Measurements from ENCODE around the gene SIK2.
A peak's percentile ranks its signal among the peaks of the same experiment; 100 is the strongest.
"Not testable (repeated sequence)": the region's sequence is repeated elsewhere in the genome, so short reads cannot be mapped to it uniquely, and the experiment has no call there.

The SIK2 gene

DNA sequence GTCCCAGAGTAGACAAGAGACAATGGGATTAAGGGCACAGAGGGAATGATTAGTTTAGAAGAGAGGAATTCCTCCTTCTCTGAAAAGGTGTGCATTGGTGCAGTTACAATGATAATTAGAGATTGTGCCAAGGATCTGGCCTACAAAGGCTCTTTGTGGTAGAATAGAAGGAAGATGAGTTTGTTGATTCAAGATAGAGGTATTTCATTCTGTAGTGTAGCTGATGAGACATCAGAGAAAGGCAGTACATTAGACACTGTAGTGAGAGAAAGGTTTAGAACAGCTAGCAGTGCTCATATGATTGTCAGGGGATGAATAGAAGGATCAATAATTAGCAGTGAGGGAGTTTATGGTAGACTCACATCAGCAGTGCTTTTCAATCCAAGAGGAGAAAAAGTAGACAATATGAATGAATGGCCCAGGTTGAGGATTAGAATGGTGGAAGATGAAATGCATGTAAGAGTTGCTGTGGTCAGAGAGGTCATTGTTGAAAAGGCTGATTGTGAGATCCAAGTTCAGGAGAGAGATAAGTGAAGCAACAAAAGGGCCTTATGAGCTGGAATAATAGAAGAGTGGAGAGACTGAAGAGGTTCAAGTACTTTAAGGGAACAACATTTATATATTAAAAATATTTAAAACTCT, 28.9 kb downstream of the SIK2 start:
- Mint-ChIP-seq H3K36me3 (peaks cover 23% of the 10 kb centered on the region), H3K27me3 (no peaks in the 10 kb centered on the region), H3K27ac (no peak overlapping the region), H3K4me1 (peaks cover 1% of the 10 kb centered on the region), H3K4me3 (no peak overlapping the region), H3K9me3 (no peaks in the 10 kb centered on the region)
- no peak for ATAC-seq

DNA sequence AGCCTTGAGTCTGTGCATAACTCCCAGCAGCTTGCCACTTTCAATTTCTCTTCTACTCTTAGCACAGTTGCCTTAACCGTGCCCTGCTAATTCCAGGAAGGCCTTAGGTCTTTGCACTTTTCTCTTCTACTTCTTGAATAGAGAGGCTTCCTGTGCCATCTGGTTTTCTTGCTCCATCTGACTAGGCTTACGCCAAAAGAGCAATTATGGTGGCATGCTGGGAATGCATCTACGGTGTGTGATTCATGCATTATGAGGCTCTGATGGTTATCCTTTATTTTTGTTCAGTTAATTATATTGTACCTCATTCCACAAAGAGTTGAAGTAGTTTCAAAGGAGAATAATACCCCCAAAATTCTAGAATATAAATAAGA, 29.4 kb downstream of the SIK2 start:
- Mint-ChIP-seq H3K27ac (no peak overlapping the region), H3K9me3 (no peaks in the 10 kb centered on the region), H3K36me3 (peaks cover 23% of the 10 kb centered on the region), H3K4me3 (no peak overlapping the region), H3K4me1 (peaks cover 6% of the 10 kb centered on the region), H3K27me3 (no peaks in the 10 kb centered on the region)
- no peak for ATAC-seq

GRCh38 chr11:111632516-111633220, 30.4 kb downstream of the SIK2 start:
- Mint-ChIP-seq H3K27me3 (no peaks in the 10 kb centered on the region), H3K4me1 (peaks cover 9% of the 10 kb centered on the region), H3K27ac (no peak overlapping the region), H3K4me3 (no peak overlapping the region), H3K9me3 (no peaks in the 10 kb centered on the region), H3K36me3 (peaks cover 26% of the 10 kb centered on the region)
- ATAC-seq, result no peak

- Mint-ChIP-seq H3K27me3 (no peaks in the 10 kb centered on the region), H3K9me3 (no peaks in the 10 kb centered on the region), H3K27ac (no peak overlapping the region), H3K4me3 (no peak overlapping the region), H3K36me3 (peaks cover 27% of the 10 kb centered on the region), H3K4me1 (peaks cover 15% of the 10 kb centered on the region)
- ATAC-seq, result no peak
Measured at GRCh38 chr11:111633248-111633647, 31.0 kb downstream of the SIK2 start.

- peaks cover 21% of the 10 kb centered on the region for H3K36me3 Mint-ChIP-seq
- ATAC-seq, result no peak
- no peaks in the 10 kb centered on the region for H3K27me3 Mint-ChIP-seq
- H3K27ac Mint-ChIP-seq, result no peak overlapping the region
- H3K4me1 Mint-ChIP-seq, result peaks cover 21% of the 10 kb centered on the region
- H3K4me3 Mint-ChIP-seq, result no peak overlapping the region
- no peaks in the 10 kb centered on the region for H3K9me3 Mint-ChIP-seq
Measured at GRCh38 chr11:111633756-111634362, 31.6 kb downstream of the SIK2 start.

GRCh38 chr11:111634981-111635705, 32.9 kb downstream of the SIK2 start:
- Mint-ChIP-seq H3K27me3 (no peaks in the 10 kb centered on the region), H3K36me3 (peaks cover 25% of the 10 kb centered on the region), H3K4me3 (no peak overlapping the region), H3K27ac (no peak overlapping the region), H3K9me3 (no peaks in the 10 kb centered on the region), H3K4me1 (peaks cover 28% of the 10 kb centered on the region)
- no peak for ATAC-seq

DNA sequence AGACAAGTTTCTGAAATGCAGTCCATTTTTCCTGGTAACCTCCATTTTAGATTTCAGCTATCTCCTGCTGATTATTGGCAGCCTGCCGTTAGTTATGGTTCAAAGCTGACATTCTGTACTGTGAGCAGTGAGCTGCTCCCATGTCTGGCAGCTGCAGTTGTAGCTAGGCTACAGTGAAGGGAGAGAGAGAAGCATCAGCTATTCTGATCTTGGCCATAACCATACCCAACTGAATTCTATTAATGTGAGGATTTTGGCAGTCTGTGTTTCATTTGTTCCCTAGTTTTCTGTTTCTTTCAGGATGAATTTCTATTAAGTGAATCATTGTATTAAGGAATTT, 33.4 kb downstream of the SIK2 start:
- ATAC-seq, result no peak
- H3K27me3 Mint-ChIP-seq, result no peaks in the 10 kb centered on the region
- no peak overlapping the region for H3K27ac Mint-ChIP-seq
- H3K4me1 Mint-ChIP-seq, result peaks cover 28% of the 10 kb centered on the region
- no peak overlapping the region for H3K4me3 Mint-ChIP-seq
- no peaks in the 10 kb centered on the region for H3K9me3 Mint-ChIP-seq
- H3K36me3 Mint-ChIP-seq, result peaks cover 27% of the 10 kb centered on the region

DNA sequence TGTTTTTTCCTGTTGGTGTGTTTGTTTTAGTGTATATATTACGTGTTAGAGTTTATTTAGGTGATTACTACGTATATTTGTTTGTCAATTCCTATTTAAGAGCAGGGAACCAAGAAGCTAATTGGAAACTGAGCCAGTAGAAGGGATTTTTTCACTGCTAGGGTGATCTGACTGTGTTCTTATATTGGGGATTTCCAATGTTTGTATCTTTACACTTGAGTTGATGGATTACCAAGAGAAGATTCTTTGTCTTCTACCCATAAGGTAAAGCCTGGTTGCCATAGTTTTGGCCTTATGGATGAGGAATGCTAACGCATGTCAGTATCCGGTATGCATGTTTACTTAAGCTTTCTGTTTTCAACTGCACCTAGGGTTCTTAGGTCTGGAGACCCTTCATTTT, 35.6 kb downstream of the SIK2 start:
- Mint-ChIP-seq H3K27me3 (no peaks in the 10 kb centered on the region), H3K4me3 (no peak overlapping the region), H3K9me3 (no peaks in the 10 kb centered on the region), H3K36me3 (peaks cover 45% of the 10 kb centered on the region), H3K27ac (peak overlapping the region; percentile 10), H3K4me1 (peaks cover 33% of the 10 kb centered on the region)
- ATAC-seq, result no peak

DNA sequence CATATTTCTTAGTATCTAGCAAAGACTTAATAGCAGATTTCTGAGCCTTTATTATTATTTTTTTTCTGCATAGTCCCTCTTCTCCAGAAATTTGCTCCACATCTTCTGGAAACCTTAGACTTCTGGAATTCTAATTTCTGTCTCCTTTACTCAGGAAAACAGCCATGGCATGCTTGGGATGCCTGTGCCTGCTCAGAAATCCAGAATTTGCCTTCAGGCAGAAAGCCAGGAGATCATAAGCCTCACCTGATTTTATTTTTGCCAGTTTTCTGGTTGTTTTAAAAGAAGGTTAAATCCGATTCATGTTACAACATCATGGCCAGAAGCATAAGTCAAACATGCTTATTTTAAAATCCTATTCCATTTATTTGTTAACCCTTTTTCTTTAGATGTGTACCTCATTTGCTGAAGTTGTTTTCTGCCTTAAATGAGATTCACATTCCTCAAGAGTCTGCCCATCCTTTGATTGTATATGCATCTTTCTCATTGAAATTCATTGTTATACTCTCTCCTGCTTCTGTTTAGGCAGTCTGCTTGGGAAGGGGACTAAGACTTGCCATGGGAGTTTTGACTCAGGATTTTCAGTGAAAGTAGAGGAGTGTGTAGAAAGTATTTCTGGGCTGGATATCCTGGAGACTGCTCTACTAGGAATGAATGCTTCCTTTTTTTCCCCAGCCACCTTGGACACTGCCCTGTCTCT, 37.1 kb downstream of the SIK2 start:
- no peaks in the 10 kb centered on the region for H3K9me3 Mint-ChIP-seq
- peaks cover 33% of the 10 kb centered on the region for H3K4me1 Mint-ChIP-seq
- H3K27me3 Mint-ChIP-seq, result no peaks in the 10 kb centered on the region
- no peak overlapping the region for H3K27ac Mint-ChIP-seq
- no peak for ATAC-seq
- H3K36me3 Mint-ChIP-seq, result peaks cover 43% of the 10 kb centered on the region
- H3K4me3 Mint-ChIP-seq, result no peak overlapping the region

- Mint-ChIP-seq H3K27me3 (no peaks in the 10 kb centered on the region), H3K36me3 (peaks cover 38% of the 10 kb centered on the region), H3K4me3 (no peak overlapping the region), H3K9me3 (no peaks in the 10 kb centered on the region), H3K4me1 (peaks cover 28% of the 10 kb centered on the region), H3K27ac (no peak overlapping the region)
- ATAC-seq, result no peak
Measured at GRCh38 chr11:111641339-111642015, 39.2 kb downstream of the SIK2 start.

- ATAC-seq, result no peak
- Mint-ChIP-seq H3K36me3 (peaks cover 36% of the 10 kb centered on the region), H3K4me3 (no peak overlapping the region), H3K27me3 (no peaks in the 10 kb centered on the region), H3K4me1 (peaks cover 25% of the 10 kb centered on the region), H3K9me3 (no peaks in the 10 kb centered on the region), H3K27ac (no peak overlapping the region)
Measured at GRCh38 chr11:111642542-111642941, 40.3 kb downstream of the SIK2 start.

- Mint-ChIP-seq H3K9me3 (no peaks in the 10 kb centered on the region), H3K27ac (no peak overlapping the region), H3K36me3 (peaks cover 28% of the 10 kb centered on the region), H3K4me3 (no peak overlapping the region), H3K4me1 (peaks cover 6% of the 10 kb centered on the region), H3K27me3 (no peaks in the 10 kb centered on the region)
- ATAC-seq, result no peak
Measured at GRCh38 chr11:111644922-111645321, 42.7 kb downstream of the SIK2 start.

DNA sequence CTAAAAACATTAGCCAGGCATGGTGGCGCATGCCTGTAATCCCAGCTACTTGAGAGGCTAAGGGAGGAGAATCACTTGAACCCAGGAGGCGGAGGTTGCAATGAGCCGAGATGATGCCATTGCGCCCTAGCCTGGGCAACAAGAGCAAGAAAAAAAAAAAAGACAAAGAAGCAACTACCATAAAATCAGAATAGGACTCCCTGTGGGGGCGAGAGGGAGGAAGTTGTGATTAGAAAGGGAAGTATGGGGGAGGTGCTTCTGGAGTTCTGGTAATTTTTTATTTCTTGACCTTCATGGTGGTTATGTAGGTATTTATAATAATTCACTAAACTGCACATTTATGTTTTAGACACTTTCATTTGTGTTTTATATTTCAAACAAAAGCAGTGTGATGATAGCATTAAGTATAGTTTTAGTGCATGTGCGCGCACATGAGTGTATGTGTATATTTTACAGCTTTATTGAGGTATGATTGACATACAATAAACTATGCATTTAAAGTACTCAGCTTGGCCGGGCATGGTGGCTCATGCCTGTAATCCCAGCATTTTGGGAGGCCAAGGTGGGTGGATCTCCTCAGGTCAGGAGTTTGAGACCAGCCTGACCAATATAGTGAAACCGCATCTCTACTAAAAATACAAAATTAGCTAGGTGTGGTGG, 43.5 kb downstream of the SIK2 start:
- peaks cover 22% of the 10 kb centered on the region for H3K36me3 Mint-ChIP-seq

DNA sequence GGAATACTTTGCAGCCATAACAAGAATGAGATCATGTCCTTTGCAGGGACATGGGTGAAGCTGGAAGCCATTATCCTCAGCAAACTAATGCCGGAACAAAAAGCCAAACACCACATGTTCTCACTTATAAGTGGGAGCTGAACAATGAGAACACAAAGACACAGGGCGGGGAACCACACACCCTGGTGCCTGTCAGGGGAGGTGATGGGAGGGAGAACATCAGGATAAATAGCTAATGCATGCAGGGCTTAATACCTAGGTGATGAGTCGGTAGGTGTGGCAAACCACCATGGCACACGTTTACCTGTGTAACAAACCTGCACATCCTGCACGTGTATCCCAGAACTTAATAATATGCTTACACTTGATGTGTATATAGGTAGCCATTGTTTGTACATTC, 49.1 kb downstream of the SIK2 start:
- not testable (repeated sequence) for ATAC-seq

More for the DNA sequence above, 43.5 kb downstream of the SIK2 start:
- no peak for ATAC-seq
- Mint-ChIP-seq H3K4me3 (no peak overlapping the region), H3K27ac (no peak overlapping the region), H3K27me3 (no peaks in the 10 kb centered on the region), H3K9me3 (no peaks in the 10 kb centered on the region), H3K4me1 (peaks cover 5% of the 10 kb centered on the region)

More for the DNA sequence above, 49.1 kb downstream of the SIK2 start:
- not testable (repeated sequence) for H3K4me1 Mint-ChIP-seq, H3K9me3 Mint-ChIP-seq, H3K27me3 Mint-ChIP-seq, H3K27ac Mint-ChIP-seq, H3K4me3 Mint-ChIP-seq
- peaks cover 11% of the 10 kb centered on the region for H3K36me3 Mint-ChIP-seq
